Mucosa of descending colon (tissue), 3 donors: ENCODE data around the gene CNRIP1. TPM values are rescaled to one million over a fixed set of nuclear protein-coding genes. Genes with fewer than 3 reads are reported as not detected.

Experiments
- ATAC-seq: fragments of 200-7000 bp; cut with Tn5 transposase; one replicate; pipeline ENCODE4 v1.9.1; 2020; ENCODE audit warnings: mild to moderate bottlenecking, moderate library complexity
- DNase-seq, 3 donors: peaks; one replicate each; pipeline ENCODE4 v3.0.0-alpha.2; 2020
- H3K36me3 ChIP-seq: fragments of 200-600 bp; one replicate; pipeline ENCODE4 v1.8.0; 2021; ENCODE audit warnings: low read depth, mild to moderate bottlenecking
- H3K4me1 ChIP-seq: fragments of 200-600 bp; one replicate; pipeline ENCODE4 v1.8.0; 2021; ENCODE audit warnings: low read depth, mild to moderate bottlenecking
- H3K4me3 ChIP-seq: fragments of 200-600 bp; one replicate; pipeline ENCODE4 v1.8.0; 2021; ENCODE audit warnings: mild to moderate bottlenecking
- H3K9me3 ChIP-seq: fragments of 200-600 bp; one replicate; pipeline ENCODE4 v1.8.0; 2021; ENCODE audit warnings: mild to moderate bottlenecking
- intact Hi-C, 2 donors: fragments of 100-400 bp; cut with DNase I in 1 of 2; cut with micrococcal nuclease in 1 of 2; formaldehyde crosslinking; loops; one replicate each; pipeline versions ENCODE4 v1.11.0 to v1.11.1; 2022; cut with DNase I, micrococcal nuclease
- total RNA-seq, 3 donors: library from RNA; stranded (reverse); fragmentation: NEBNext Ultra II Directional in 2 of 3; extraction: Animal tissue kit (Norgen Biotek cat#: 25700) in 2 of 3; gene quantifications; one replicate each; pipeline versions ENCODE4 v1.2.1 to v1.2.4, GENCODE V29; 2021 to 2023
- TF ChIP-seq, protein P1 (sequence below): fragments of 200-600 bp; IDR thresholded peaks from one replicate; pipeline ENCODE4 v1.8.0; 2022; ENCODE audit warnings: antibody characterized with exemption, mild to moderate bottlenecking
- donor health status: DM: no; HTN: no; CAD: no; lungs with moderate emphysema.
- donor health status: DM: no; HTN: no; CAD: no.
- donor health status: DM: no; HTN: yes; CAD: no.

The CNRIP1 gene
- total RNA-seq, 3 donors from 2014 or later = 4.1 to 20.0 (median 6.2) TPM

DNA sequence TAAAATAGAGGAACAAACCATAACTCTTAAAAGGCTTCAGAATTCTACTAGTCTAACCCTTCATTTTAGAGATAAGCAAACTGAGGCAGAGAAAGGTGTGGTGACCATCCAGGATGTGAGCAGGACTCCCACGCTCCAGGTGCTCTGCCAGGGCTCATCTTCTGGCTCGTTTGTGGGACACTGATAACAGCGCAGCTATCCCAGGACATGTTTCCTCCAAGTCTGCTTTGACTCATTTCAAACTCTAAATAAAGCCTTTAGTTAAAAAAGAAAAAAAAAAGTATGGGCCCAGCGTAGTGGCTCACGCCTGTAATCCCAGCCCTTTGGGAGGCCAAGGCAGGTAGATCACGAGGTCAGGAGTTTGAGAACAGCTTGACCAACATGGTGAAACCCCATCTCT, 28.4 kb downstream of the CNRIP1 start:
- TF ChIP-seq, protein P1, sequence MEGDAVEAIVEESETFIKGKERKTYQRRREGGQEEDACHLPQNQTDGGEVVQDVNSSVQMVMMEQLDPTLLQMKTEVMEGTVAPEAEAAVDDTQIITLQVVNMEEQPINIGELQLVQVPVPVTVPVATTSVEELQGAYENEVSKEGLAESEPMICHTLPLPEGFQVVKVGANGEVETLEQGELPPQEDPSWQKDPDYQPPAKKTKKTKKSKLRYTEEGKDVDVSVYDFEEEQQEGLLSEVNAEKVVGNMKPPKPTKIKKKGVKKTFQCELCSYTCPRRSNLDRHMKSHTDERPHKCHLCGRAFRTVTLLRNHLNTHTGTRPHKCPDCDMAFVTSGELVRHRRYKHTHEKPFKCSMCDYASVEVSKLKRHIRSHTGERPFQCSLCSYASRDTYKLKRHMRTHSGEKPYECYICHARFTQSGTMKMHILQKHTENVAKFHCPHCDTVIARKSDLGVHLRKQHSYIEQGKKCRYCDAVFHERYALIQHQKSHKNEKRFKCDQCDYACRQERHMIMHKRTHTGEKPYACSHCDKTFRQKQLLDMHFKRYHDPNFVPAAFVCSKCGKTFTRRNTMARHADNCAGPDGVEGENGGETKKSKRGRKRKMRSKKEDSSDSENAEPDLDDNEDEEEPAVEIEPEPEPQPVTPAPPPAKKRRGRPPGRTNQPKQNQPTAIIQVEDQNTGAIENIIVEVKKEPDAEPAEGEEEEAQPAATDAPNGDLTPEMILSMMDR = no peak
- DNase-seq = no peak
- Histone ChIP-seq H3K36me3 (no peaks in the 10 kb centered on the region), H3K4me1 (no peaks in the 10 kb centered on the region), H3K9me3 (no peaks in the 10 kb centered on the region), H3K4me3 (no peak overlapping the region)
- no peak for ATAC-seq
- intact Hi-C loops = no loop called here

DNA sequence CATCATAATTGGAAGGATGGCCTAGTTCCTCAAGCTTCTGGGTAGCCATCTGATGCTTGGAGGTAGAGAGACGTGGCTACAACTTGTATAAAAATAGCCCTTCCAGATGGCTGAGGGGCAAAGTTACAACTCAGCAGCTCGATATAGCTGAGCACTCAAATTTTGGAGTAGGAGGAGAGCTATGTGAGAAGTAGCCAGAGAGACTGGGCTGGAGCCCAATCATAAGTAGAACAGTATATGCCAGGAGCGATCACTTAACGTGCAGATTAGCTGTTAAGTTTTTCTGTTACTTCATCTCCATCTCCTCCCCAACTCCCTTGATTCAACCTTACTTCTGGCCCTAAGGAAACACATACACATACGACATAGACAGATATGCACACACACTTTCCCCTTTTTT, 28.8 kb downstream of the CNRIP1 start:
- Histone ChIP-seq H3K9me3 (no peaks in the 10 kb centered on the region), H3K36me3 (no peaks in the 10 kb centered on the region), H3K4me1 (no peaks in the 10 kb centered on the region), H3K4me3 (no peak overlapping the region)
- intact Hi-C loops = no loop called here
- ATAC-seq = no peak
- TF ChIP-seq, protein P1 = no peak
- no peak for DNase-seq

DNA sequence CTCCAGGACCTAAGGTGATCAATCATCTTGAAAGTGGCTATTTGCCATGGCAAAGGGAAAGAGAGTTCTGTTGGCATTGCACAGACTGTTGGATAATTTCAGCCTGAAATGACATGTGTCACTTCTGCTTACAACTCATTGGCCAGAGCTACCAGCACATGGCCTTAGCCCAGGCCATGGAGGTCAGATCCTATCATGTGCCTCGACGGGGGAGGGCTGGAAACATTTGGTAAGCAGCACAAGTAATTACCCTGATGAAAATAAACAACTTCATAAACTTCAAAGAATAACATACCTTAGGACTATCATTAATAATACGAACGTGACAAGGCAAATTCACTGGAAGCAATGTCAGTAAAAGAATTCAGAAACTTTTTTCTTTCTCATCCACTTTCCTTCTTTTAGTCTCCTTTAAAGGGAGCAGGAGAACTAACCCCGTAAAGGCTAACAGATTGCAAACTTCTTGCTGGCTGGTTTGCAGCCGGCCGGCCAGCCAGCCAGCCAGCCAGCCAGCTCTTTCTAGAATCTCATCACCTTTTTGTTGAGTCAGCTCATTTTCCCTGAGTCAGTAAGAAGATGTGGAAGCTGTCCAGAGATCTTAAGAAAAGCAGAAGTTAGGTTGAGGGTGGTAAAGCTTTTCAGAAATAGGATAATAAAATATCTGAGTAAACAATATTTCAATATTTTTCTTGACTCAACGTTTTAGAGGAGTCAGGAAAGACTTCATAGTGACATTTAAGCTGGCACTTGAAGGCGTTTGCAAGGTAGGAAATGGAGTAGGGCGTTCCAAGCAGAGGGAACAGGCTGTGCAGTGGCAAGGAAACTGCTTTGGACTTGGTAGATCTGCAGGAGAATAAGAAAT, 31.9 kb downstream of the CNRIP1 start:
- no peaks in the 10 kb centered on the region for H3K4me1 ChIP-seq
- no peaks in the 10 kb centered on the region for H3K36me3 ChIP-seq
- H3K9me3 ChIP-seq = no peaks in the 10 kb centered on the region
- TF ChIP-seq, protein P1 = no peak
- intact Hi-C loops = loop anchor here in 1 of 2 donors (10.0 kb wide), 1 partner anchor 173 kb away; no protein-coding TSS in a partner anchor
- peak; percentile 44 for ATAC-seq
- DNase-seq = peak in 1 of 3 donors; percentile 9
- H3K4me3 ChIP-seq = no peak overlapping the region

DNA sequence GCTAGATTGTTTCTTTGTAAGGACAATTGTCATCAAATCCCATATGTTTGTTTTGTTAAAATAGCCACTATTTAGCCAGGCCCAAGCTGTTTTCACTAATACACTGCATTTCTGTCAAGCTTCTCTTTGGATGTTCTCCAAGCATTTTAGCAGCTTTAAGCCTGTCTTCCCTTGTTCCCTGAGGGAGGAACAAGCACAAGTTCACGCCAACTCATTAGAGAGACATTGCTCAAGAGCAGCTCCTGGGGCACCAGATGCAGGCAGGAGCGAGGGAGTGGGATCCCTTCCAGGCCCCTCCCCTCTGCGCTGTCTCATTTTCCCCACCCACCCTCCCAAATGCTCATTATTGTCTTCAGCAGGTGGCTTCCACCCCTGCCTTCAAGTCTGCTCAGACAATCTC, 34.9 kb downstream of the CNRIP1 start:
- Histone ChIP-seq H3K36me3 (no peaks in the 10 kb centered on the region), H3K4me1 (no peaks in the 10 kb centered on the region), H3K4me3 (no peak overlapping the region), H3K9me3 (no peaks in the 10 kb centered on the region)
- TF ChIP-seq, protein P1 = no peak
- peak; percentile 14 for ATAC-seq
- intact Hi-C loops = loop anchor here (5.0 to 10.0 kb wide), 2 partner anchors 163 to 170 kb away; no protein-coding TSS in a partner anchor
- peak in 1 of 3 donors; percentile 8 for DNase-seq

DNA sequence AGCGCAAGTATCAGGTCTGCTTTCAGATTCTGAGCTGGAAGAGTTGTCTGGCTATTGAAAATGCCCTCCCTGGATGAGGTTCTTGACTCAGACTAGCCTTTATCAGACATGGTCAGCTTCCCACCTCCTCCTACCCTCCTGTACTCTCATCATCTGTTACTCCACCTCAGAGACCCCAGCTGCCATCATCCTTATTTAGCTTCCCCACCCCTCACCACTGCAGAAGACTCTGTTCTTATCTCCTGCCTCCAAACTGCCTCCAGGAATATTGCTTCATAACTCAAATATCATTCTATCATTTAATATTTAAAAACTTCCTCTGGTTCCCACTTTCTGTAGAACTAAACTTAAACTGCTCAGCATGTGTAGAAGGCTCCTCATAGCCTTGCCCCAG, 36.3 kb downstream of the CNRIP1 start:
- Histone ChIP-seq H3K36me3 (no peaks in the 10 kb centered on the region), H3K4me3 (no peak overlapping the region), H3K4me1 (no peaks in the 10 kb centered on the region), H3K9me3 (no peaks in the 10 kb centered on the region)
- DNase-seq (no peak), ATAC-seq (no peak)
- TF ChIP-seq, protein P1 = no peak
- intact Hi-C loops = loop anchor here (5.0 to 10.0 kb wide), 2 partner anchors 161 to 169 kb away; no protein-coding TSS in a partner anchor
